CD4-positive, alpha-beta memory T cell (primary cell): ENCODE measurements around the gene MYO5B. TPM values are rescaled to one million over a fixed set of nuclear protein-coding genes. Genes with fewer than 3 reads are reported as not detected.

Experiments used
- CTCF ChIA-PET: fragments of 350-600 bp; sonication (Branson Sonifier 250); formaldehyde crosslinking; loops from one replicate; lab custom pipeline; 2021; ENCODE audit warnings: inconsistent platforms; ENCODE audit not compliant: partially characterized antibody; lab: Charles Lee
- POLR2A ChIA-PET: fragments of 350-600 bp; sonication (Branson Sonifier 250); formaldehyde crosslinking; loops from one replicate; lab custom pipeline; 2021; ENCODE audit not compliant: partially characterized antibody; lab: Charles Lee
- DNase-seq, 5 donors: peaks; one replicate each; pipeline versions ENCODE4 v3.0.0 to v3.0.0-alpha.2; 2020 to 2022; ENCODE audit warnings: mixed read lengths in 1 of 5
- H3K27ac ChIP-seq: one replicate; pipeline ENCODE4 v1.7.0; 2013; ENCODE audit warnings: low read depth, low read length
- H3K27me3 ChIP-seq: 2 replicates; pipeline ENCODE4 v1.7.0; 2013; ENCODE audit warnings: mild to moderate bottlenecking, low read length, moderate library complexity; ENCODE audit not compliant: insufficient read depth
- H3K36me3 ChIP-seq: 2 replicates; pipeline ENCODE4 v1.7.0; 2013; ENCODE audit warnings: mild to moderate bottlenecking, low read length, moderate library complexity; ENCODE audit not compliant: insufficient read depth
- H3K4me1 ChIP-seq: 2 replicates; pipeline ENCODE4 v1.7.0; 2013; ENCODE audit warnings: mild to moderate bottlenecking, low read length, moderate library complexity; ENCODE audit not compliant: insufficient read depth
- H3K4me3 ChIP-seq, 2 donors: one replicate each; pipeline ENCODE4 v1.7.0; 2013; ENCODE audit warnings: low read length in 2 of 2, mild to moderate bottlenecking in 1 of 2
- H3K9me3 ChIP-seq, 2 donors: one replicate each; pipeline ENCODE4 v1.7.0; 2013; ENCODE audit warnings: low read length in 2 of 2, control low read depth in 1 of 2; ENCODE audit not compliant: control insufficient read depth in 1 of 2
- H3K27ac Mint-ChIP-seq, 7 donors: one replicate each; pipeline ENCODE4 v1.8.0; 2020 to 2021; ENCODE audit warnings: mixed read lengths in 7 of 7, mild to moderate bottlenecking in 6 of 7, inconsistent platforms in 3 of 7, moderate library complexity in 3 of 7
- H3K27me3 Mint-ChIP-seq, 2 donors: one replicate each; pipeline ENCODE4 v1.8.0; 2020 to 2021; ENCODE audit warnings: mixed read lengths in 2 of 2
- H3K36me3 Mint-ChIP-seq, 2 donors: one replicate each; pipeline ENCODE4 v1.8.0; 2020 to 2021; ENCODE audit warnings: mixed read lengths in 2 of 2, inconsistent platforms in 1 of 2, mild to moderate bottlenecking in 1 of 2
- H3K4me1 Mint-ChIP-seq, 4 donors: one replicate each; pipeline ENCODE4 v1.8.0; 2020 to 2021; ENCODE audit warnings: mixed read lengths in 4 of 4, mild to moderate bottlenecking in 1 of 4
- H3K4me3 Mint-ChIP-seq, 8 donors: one replicate each; pipeline ENCODE4 v1.8.0; 2020 to 2021; ENCODE audit warnings: mixed read lengths in 8 of 8, mild to moderate bottlenecking in 7 of 8, moderate library complexity in 6 of 8, inconsistent platforms in 3 of 8
- H3K9me3 Mint-ChIP-seq, 8 donors: one replicate each; pipeline ENCODE4 v1.8.0; 2020 to 2021; ENCODE audit warnings: mixed read lengths in 8 of 8, mild to moderate bottlenecking in 5 of 8, inconsistent platforms in 3 of 8, moderate library complexity in 1 of 8
- intact Hi-C: fragments of 100-400 bp; cut with micrococcal nuclease; formaldehyde crosslinking; loops from one replicate; pipeline ENCODE4 v1.15.1; 2023
- polyA plus RNA-seq, 2 donors: library from polyadenylated mRNA; unstranded; fragments of 300-500 nt; fragmentation: Illumina TruSeq; gene quantifications; one replicate each; pipeline ENCODE4 v1.2.3, GENCODE V29; 2021
- total RNA-seq, 2 experiments: library from RNA; stranded (reverse); gene quantifications; one replicate each; pipeline ENCODE4 v1.2.3, GENCODE V29; 2021

MYO5B gene
- total and polyA plus RNA-seq, 4 experiments from 2014 or later = 0.02 TPM; not detected in 3

GRCh38 chr18:50053111-50053510, 141.8 kb downstream of the MYO5B start:
- ChIA-PET POLR2A (no interaction called here), CTCF (no interaction called here)
- Mint-ChIP-seq H3K9me3 (peaks cover 0 to 4% (median 0%) of the 10 kb centered on the region in 8 donors), H3K27ac (no peak overlapping the region), H3K4me3 (no peak overlapping the region), H3K27me3 (peaks cover 3% of the 10 kb centered on the region in 2 donors), H3K4me1 (no peaks in the 10 kb centered on the region), H3K36me3 (no peaks in the 10 kb centered on the region)
- no peak overlapping the region for H3K27ac ChIP-seq
- H3K4me1 ChIP-seq = no peaks in the 10 kb centered on the region
- no peaks in the 10 kb centered on the region for H3K27me3 ChIP-seq
- intact Hi-C loops = no loop called here
- H3K36me3 ChIP-seq = no peaks in the 10 kb centered on the region
- no peaks in the 10 kb centered on the region for H3K9me3 ChIP-seq
- no peak overlapping the region for H3K4me3 ChIP-seq
- no peak for DNase-seq

DNA sequence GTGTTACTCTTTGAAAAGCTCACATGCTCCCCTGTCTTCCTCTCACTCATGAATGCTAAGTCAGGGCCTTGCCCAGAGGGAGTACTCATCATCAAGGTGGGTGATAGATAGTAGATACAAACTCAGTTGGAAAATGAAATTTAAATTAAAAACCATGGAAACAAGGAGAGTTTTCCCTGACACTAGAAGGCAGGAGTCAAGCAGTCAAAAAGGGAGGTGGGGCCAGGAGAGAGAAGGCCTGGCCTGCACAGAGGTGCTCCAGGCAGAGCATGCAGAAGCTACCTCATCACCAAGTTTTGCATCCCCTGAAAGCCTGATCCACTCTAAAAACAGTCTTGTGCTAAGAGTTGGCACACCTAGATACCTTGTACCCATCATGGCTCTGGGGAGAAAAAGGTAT, 143.7 kb downstream of the MYO5B start:
- intact Hi-C loops = no loop called here
- CTCF ChIA-PET = no interaction called here
- peaks cover 0 to 4% (median 0%) of the 10 kb centered on the region in 8 donors for H3K9me3 Mint-ChIP-seq

GRCh38 chr18:50045126-50045525, 149.8 kb downstream of the MYO5B start:
- H3K9me3 ChIP-seq = no peaks in the 10 kb centered on the region
- Mint-ChIP-seq H3K4me3 (no peak overlapping the region), H3K4me1 (no peaks in the 10 kb centered on the region), H3K27ac (no peak overlapping the region), H3K27me3 (peaks cover 6 to 8% of the 10 kb centered on the region in 2 donors), H3K9me3 (peaks cover 0 to 2% (median 0%) of the 10 kb centered on the region in 8 donors), H3K36me3 (no peaks in the 10 kb centered on the region)
- no peak for DNase-seq
- H3K27ac ChIP-seq = no peak overlapping the region
- peaks cover 9% of the 10 kb centered on the region for H3K27me3 ChIP-seq
- no peaks in the 10 kb centered on the region for H3K36me3 ChIP-seq
- H3K4me3 ChIP-seq = no peak overlapping the region
- POLR2A ChIA-PET = no interaction called here
- CTCF ChIA-PET = no interaction called here
- intact Hi-C loops = no loop called here
- no peaks in the 10 kb centered on the region for H3K4me1 ChIP-seq

More for the DNA sequence above, 143.7 kb downstream of the MYO5B start:
- H3K36me3 Mint-ChIP-seq = no peaks in the 10 kb centered on the region
- peaks cover 0 to 5% of the 10 kb centered on the region in 2 donors for H3K27me3 Mint-ChIP-seq
- H3K4me1 Mint-ChIP-seq = no peaks in the 10 kb centered on the region
- Histone ChIP-seq H3K36me3 (no peaks in the 10 kb centered on the region), H3K9me3 (no peaks in the 10 kb centered on the region), H3K4me1 (no peaks in the 10 kb centered on the region), H3K27me3 (no peaks in the 10 kb centered on the region), H3K4me3 (no peak overlapping the region), H3K27ac (no peak overlapping the region)
- H3K4me3 Mint-ChIP-seq = no peak overlapping the region
- POLR2A ChIA-PET = no interaction called here
- no peak for DNase-seq
- no peak overlapping the region for H3K27ac Mint-ChIP-seq

DNA sequence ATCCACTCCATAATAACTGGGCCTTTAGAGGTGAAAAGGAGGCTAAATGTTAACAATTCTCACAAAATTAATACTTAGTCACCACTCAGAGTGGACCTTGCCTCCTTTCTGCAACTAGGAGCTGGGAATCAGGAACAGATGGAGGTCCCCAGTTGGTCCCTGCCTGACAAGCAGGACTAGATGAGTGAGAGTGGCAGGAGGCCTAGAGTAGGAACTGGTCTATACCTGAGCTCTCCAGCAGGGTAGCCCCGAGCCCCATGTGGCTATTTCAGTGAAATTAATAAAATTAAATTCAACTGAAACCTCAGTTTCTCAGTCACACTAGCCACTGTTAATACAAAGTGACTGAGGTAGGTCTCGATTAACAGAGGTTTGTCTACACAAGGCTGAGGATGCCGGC, 150.5 kb downstream of the MYO5B start:
- intact Hi-C loops = no loop called here
- ChIA-PET CTCF (no interaction called here), POLR2A (no interaction called here)
- Mint-ChIP-seq H3K9me3 (peaks cover 0 to 2% (median 0%) of the 10 kb centered on the region in 8 donors), H3K27ac (no peak overlapping the region), H3K4me3 (no peak overlapping the region), H3K27me3 (peaks cover 6 to 8% of the 10 kb centered on the region in 2 donors), H3K36me3 (no peaks in the 10 kb centered on the region), H3K4me1 (no peaks in the 10 kb centered on the region)
- Histone ChIP-seq H3K27ac (no peak overlapping the region), H3K36me3 (no peaks in the 10 kb centered on the region), H3K27me3 (peaks cover 12% of the 10 kb centered on the region), H3K9me3 (no peaks in the 10 kb centered on the region), H3K4me1 (no peaks in the 10 kb centered on the region), H3K4me3 (no peak overlapping the region)
- DNase-seq = no peak

DNA sequence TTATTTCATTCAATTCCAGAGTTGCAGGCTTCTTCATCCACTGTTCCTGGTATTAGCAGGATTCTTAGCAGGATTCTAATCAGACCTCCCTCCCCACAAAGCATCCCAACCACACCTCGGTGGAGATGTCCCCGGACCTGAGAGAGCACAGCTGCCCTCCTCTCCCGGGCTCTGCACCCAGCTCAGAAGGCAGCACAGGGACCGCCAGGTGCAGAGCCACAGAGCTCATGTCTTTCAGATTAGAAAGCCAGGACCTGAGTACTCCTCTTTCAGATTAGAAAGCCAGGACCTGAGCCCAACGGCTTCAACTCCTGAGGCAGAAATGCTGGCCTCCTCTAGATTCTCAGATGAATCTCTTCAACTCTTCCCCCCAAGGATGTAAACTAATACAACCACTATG, 152.3 kb downstream of the MYO5B start:
- Mint-ChIP-seq H3K36me3 (no peaks in the 10 kb centered on the region), H3K27ac (no peak overlapping the region), H3K27me3 (peaks cover 8% of the 10 kb centered on the region in 2 donors), H3K4me3 (no peak overlapping the region), H3K9me3 (peaks cover 0 to 2% (median 0%) of the 10 kb centered on the region in 8 donors), H3K4me1 (no peaks in the 10 kb centered on the region)
- H3K4me1 ChIP-seq = no peaks in the 10 kb centered on the region
- DNase-seq = no peak
- no peaks in the 10 kb centered on the region for H3K9me3 ChIP-seq
- ChIA-PET POLR2A (no interaction called here), CTCF (no interaction called here)
- H3K4me3 ChIP-seq = no peak overlapping the region
- intact Hi-C loops = no loop called here
- H3K36me3 ChIP-seq = no peaks in the 10 kb centered on the region
- H3K27ac ChIP-seq = no peak overlapping the region
- peaks cover 12% of the 10 kb centered on the region for H3K27me3 ChIP-seq

DNA sequence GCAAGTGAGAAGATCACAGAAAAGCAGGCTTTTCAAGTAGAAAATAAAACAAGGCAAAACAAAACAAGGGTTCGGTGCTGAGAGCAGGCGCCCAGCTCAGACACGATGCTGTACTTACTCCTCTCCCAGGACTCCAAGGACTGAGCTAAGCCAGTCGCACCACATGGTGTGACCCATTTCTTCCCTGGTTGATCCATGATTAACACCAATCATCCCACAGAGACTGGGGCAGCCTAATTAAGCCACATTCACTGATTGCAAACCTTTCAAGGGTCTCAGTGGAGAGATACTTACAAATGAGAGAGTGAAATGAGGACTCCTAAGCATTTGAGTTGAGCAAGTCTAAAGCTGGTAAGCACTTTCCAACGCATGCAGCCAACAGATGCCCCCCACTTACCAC, 155.2 kb downstream of the MYO5B start:
- intact Hi-C loops = no loop called here
- no peak overlapping the region for H3K4me3 Mint-ChIP-seq
- no peak for DNase-seq
- no peak overlapping the region for H3K4me3 ChIP-seq
- CTCF ChIA-PET = no interaction called here
- no peak overlapping the region for H3K27ac Mint-ChIP-seq
- peaks cover 0 to 1% (median 0%) of the 10 kb centered on the region in 8 donors for H3K9me3 Mint-ChIP-seq
- H3K4me1 ChIP-seq = no peaks in the 10 kb centered on the region
- H3K4me1 Mint-ChIP-seq = no peaks in the 10 kb centered on the region
- POLR2A ChIA-PET = no interaction called here
- peaks cover 3 to 11% of the 10 kb centered on the region in 2 donors for H3K27me3 Mint-ChIP-seq
- H3K27ac ChIP-seq = no peak overlapping the region
- H3K36me3 ChIP-seq = no peaks in the 10 kb centered on the region
- H3K36me3 Mint-ChIP-seq = no peaks in the 10 kb centered on the region
- H3K27me3 ChIP-seq = peaks cover 12% of the 10 kb centered on the region
- H3K9me3 ChIP-seq = no peaks in the 10 kb centered on the region

GRCh38 chr18:50038448-50038847, 156.5 kb downstream of the MYO5B start:
- H3K4me1 ChIP-seq = no peaks in the 10 kb centered on the region
- peaks cover 12% of the 10 kb centered on the region for H3K27me3 ChIP-seq
- ChIA-PET CTCF (no interaction called here), POLR2A (no interaction called here)
- Mint-ChIP-seq H3K4me1 (no peaks in the 10 kb centered on the region), H3K36me3 (no peaks in the 10 kb centered on the region), H3K27me3 (peaks cover 4 to 13% of the 10 kb centered on the region in 2 donors), H3K27ac (no peak overlapping the region), H3K9me3 (no peaks in the 10 kb centered on the region), H3K4me3 (peak overlapping the region in 1 of 8 donors; percentile 51)
- DNase-seq = no peak
- no peaks in the 10 kb centered on the region for H3K9me3 ChIP-seq
- intact Hi-C loops = no loop called here
- H3K36me3 ChIP-seq = no peaks in the 10 kb centered on the region
- no peak overlapping the region for H3K4me3 ChIP-seq
- H3K27ac ChIP-seq = no peak overlapping the region

GRCh38 chr18:50034029-50034428, 160.9 kb downstream of the MYO5B start:
- Histone ChIP-seq H3K4me3 (no peak overlapping the region), H3K4me1 (no peaks in the 10 kb centered on the region), H3K27ac (no peak overlapping the region), H3K9me3 (no peaks in the 10 kb centered on the region), H3K36me3 (no peaks in the 10 kb centered on the region), H3K27me3 (no peaks in the 10 kb centered on the region)
- peaks cover 3 to 9% of the 10 kb centered on the region in 2 donors for H3K27me3 Mint-ChIP-seq
- intact Hi-C loops = no loop called here
- ChIA-PET CTCF (no interaction called here), POLR2A (no interaction called here)
- H3K4me1 Mint-ChIP-seq = no peaks in the 10 kb centered on the region
- H3K9me3 Mint-ChIP-seq = no peaks in the 10 kb centered on the region
- no peak for DNase-seq
- no peak overlapping the region for H3K27ac Mint-ChIP-seq
- no peaks in the 10 kb centered on the region for H3K36me3 Mint-ChIP-seq
- H3K4me3 Mint-ChIP-seq = no peak overlapping the region
